ENCODE measurements around the gene EFNB2. TPM values are rescaled to one million over a fixed set of nuclear protein-coding genes. Genes with fewer than 3 reads are reported as not detected.
A peak's percentile ranks its signal among the peaks of the same experiment; 100 is the strongest.

EFNB2 gene
- total RNA-seq, 1 donor from 2014 or later = 79.4 TPM

GRCh38 chr13:106548064-106548696 lies 12.7 kb upstream of the EFNB2 start:
- Mint-ChIP-seq H3K27ac (ENCODE audit: unreplicated experiment) (no peak overlapping the region), H3K4me1 (peaks cover 17% of the 10 kb centered on the region), H3K36me3 (ENCODE audit: low read depth) (peaks cover 20% of the 10 kb centered on the region), H3K27me3 (ENCODE audit: low read depth) (no peaks in the 10 kb centered on the region), H3K9me3 (no peaks in the 10 kb centered on the region), H3K4me3 (no peak overlapping the region)
- TF ChIP-seq, protein P1, sequence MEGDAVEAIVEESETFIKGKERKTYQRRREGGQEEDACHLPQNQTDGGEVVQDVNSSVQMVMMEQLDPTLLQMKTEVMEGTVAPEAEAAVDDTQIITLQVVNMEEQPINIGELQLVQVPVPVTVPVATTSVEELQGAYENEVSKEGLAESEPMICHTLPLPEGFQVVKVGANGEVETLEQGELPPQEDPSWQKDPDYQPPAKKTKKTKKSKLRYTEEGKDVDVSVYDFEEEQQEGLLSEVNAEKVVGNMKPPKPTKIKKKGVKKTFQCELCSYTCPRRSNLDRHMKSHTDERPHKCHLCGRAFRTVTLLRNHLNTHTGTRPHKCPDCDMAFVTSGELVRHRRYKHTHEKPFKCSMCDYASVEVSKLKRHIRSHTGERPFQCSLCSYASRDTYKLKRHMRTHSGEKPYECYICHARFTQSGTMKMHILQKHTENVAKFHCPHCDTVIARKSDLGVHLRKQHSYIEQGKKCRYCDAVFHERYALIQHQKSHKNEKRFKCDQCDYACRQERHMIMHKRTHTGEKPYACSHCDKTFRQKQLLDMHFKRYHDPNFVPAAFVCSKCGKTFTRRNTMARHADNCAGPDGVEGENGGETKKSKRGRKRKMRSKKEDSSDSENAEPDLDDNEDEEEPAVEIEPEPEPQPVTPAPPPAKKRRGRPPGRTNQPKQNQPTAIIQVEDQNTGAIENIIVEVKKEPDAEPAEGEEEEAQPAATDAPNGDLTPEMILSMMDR (conservative IDR thresholded peaks at IDR 0.05) = no peak
- no peak for DNase-seq (ENCODE audit: low read depth, low spot score)

DNA sequence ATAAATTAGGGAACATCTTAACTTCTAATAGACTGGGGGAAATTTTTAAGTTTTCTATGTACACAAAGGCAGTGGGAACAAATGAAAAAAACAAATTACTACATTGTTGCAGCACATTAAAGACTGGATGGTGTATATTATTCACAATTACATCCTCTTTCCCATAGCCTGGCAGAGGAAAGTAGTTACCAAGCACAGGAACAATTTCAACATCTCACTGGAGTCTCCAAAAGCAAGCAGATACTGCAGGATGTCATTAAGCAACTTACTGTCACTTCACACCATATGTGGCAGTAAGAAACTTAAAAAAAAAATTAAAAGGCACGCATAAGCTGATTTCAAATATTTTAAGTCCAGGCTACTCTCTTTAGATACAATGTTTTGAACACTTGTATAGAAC lies 6.4 kb upstream of the EFNB2 start:
- Mint-ChIP-seq H3K27ac (ENCODE audit: unreplicated experiment) (no peak overlapping the region), H3K27me3 (ENCODE audit: low read depth) (no peaks in the 10 kb centered on the region), H3K4me1 (peaks cover 3% of the 10 kb centered on the region), H3K36me3 (ENCODE audit: low read depth) (peaks cover 3% of the 10 kb centered on the region), H3K9me3 (no peaks in the 10 kb centered on the region), H3K4me3 (no peak overlapping the region)
- TF ChIP-seq, protein P1 (conservative IDR thresholded peaks at IDR 0.05) = no peak
- DNase-seq (ENCODE audit: low read depth, low spot score) = no peak

GRCh38 chr13:106540613-106541012 lies 5.2 kb upstream of the EFNB2 start:
- no peak overlapping the region for H3K27ac Mint-ChIP-seq (ENCODE audit: unreplicated experiment)

GRCh38 chr13:106537521-106537920 lies 2.1 kb upstream of the EFNB2 start:
- Mint-ChIP-seq H3K9me3 (no peaks in the 10 kb centered on the region), H3K36me3 (ENCODE audit: low read depth) (peaks cover 13% of the 10 kb centered on the region), H3K4me3 (peak overlapping the region; percentile 83), H3K27me3 (ENCODE audit: low read depth) (peaks cover 11% of the 10 kb centered on the region), H3K27ac (ENCODE audit: unreplicated experiment) (no peak overlapping the region), H3K4me1 (peaks cover 19% of the 10 kb centered on the region)
- TF ChIP-seq, protein P1 (conservative IDR thresholded peaks at IDR 0.05) = no peak
- no peak for DNase-seq (ENCODE audit: low read depth, low spot score)

More at GRCh38 chr13:106540613-106541012, 5.2 kb upstream of the EFNB2 start:
- Mint-ChIP-seq H3K9me3 (no peaks in the 10 kb centered on the region), H3K4me1 (peaks cover 9% of the 10 kb centered on the region), H3K36me3 (ENCODE audit: low read depth) (peaks cover 3% of the 10 kb centered on the region), H3K27me3 (ENCODE audit: low read depth) (peaks cover 3% of the 10 kb centered on the region), H3K4me3 (no peak overlapping the region)
- no peak for DNase-seq (ENCODE audit: low read depth, low spot score)
- TF ChIP-seq, protein P1 (conservative IDR thresholded peaks at IDR 0.05) = no peak

DNA sequence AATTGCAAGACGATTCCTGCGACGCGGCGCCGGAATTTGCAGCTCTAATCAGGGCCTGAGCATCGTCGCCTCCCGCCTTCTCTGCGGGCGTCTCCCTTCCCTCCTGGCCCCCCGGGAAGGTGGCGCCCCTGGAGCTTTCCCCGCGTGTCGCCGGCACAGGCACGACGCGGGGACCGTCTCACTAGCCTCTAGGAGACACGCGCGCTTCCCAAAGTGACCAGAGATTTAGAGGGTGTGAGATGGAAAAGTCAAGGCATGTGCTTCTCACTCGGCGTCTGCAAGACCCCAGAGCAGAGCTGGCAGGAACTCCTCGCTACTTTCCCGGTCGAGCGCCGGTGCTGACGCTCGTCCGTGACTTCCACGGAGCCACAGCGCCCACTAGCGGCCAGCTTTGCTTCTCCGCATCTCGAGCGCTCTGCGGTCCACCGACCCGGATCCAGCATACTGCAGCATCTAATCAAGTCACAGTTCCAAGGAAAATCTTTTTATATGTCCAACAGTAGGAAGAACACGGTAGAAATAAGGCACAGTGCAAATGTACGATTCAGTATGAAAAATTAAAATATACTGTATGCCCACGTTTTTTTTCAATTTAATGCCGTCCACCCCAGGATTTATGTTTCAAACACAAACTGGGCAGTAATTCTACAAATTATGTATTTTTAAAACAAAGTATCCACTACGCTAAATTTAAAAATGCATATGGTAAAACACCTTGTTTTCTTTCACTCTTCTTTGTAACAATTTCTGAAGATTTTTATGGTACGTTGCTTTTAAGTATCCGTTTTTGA lies 977 bp upstream of the EFNB2 start:
- TF ChIP-seq, protein P1 (conservative IDR thresholded peaks at IDR 0.05) = peak; percentile 99
- peak overlapping the region; percentile 2 for H3K27ac Mint-ChIP-seq (ENCODE audit: unreplicated experiment)
- H3K4me3 Mint-ChIP-seq = peak overlapping the region; percentile 90
- DNase-seq (ENCODE audit: low read depth, low spot score) = peak; percentile 98
- H3K27me3 Mint-ChIP-seq (ENCODE audit: low read depth) = peaks cover 13% of the 10 kb centered on the region
- peaks cover 30% of the 10 kb centered on the region for H3K4me1 Mint-ChIP-seq
- peaks cover 13% of the 10 kb centered on the region for H3K36me3 Mint-ChIP-seq (ENCODE audit: low read depth)
- H3K9me3 Mint-ChIP-seq = no peaks in the 10 kb centered on the region
